T-helper 2 cell treated with Interferon-gamma antibody and Interleukin-4, amounts not matched to agents 5 μg/mL and 100 μg/mL, for 36 hours (primary cell): Measurements from ENCODE around the gene EFNB2.

Source experiments
- DNase-seq: peaks from one replicate; pipeline ENCODE4 v3.0.0; 2021; ENCODE audit warnings: low spot score
- H3K27ac Mint-ChIP-seq: one replicate; pipeline ENCODE4 v1.8.0; 2021; ENCODE audit warnings: mild to moderate bottlenecking, mixed read lengths
- H3K27me3 Mint-ChIP-seq: one replicate; pipeline ENCODE4 v1.8.0; 2021; ENCODE audit warnings: low read depth, mixed read lengths
- H3K36me3 Mint-ChIP-seq: one replicate; pipeline ENCODE4 v1.8.0; 2021; ENCODE audit warnings: low read depth, mixed read lengths
- H3K4me1 Mint-ChIP-seq: one replicate; pipeline ENCODE4 v1.8.0; 2021; ENCODE audit warnings: low read depth, mixed read lengths
- H3K4me3 Mint-ChIP-seq: one replicate; pipeline ENCODE4 v1.8.0; 2022; ENCODE audit warnings: mild to moderate bottlenecking, moderate library complexity, mixed read lengths
- H3K9me3 Mint-ChIP-seq: one replicate; pipeline ENCODE4 v1.8.0; 2021; ENCODE audit warnings: mixed read lengths

The EFNB2 gene

DNA sequence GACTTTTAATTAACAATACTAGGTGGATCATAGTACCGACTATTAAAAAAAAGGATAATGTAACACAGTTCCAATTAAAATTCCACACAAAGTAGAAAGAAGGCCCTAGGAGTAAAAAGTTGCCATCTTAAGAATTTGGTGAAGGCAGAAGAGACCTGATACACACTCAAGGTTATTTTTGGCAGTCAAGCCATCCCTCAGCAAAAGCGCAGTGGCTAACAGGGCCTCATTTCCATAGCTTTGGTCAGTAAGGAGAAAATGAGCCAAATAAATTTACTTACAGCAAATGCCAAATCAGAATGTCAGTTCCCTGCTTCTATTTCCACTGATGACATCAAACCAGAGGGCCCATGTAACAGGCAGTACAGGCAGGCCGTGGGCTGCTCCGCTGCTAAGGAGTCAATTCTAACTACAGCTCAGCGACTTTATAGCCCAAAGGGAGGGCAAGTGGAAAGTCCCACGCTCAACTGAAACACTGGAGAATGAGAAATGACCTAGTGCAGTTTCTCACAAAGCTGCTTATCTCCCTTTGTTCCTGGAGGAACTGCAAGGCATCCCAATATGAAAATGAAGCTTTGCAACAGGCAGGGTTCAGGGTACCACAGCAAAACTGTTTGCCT lies 26.2 kb upstream of the EFNB2 start:
- peak; percentile 74 for DNase-seq
- no peaks in the 10 kb centered on the region for H3K27me3 Mint-ChIP-seq
- no peaks in the 10 kb centered on the region for H3K9me3 Mint-ChIP-seq
- H3K4me1 Mint-ChIP-seq, result peaks cover 51% of the 10 kb centered on the region
- H3K36me3 Mint-ChIP-seq, result peaks cover 39% of the 10 kb centered on the region
- no peak overlapping the region for H3K27ac Mint-ChIP-seq
- peak overlapping the region; percentile 14 for H3K4me3 Mint-ChIP-seq

DNA sequence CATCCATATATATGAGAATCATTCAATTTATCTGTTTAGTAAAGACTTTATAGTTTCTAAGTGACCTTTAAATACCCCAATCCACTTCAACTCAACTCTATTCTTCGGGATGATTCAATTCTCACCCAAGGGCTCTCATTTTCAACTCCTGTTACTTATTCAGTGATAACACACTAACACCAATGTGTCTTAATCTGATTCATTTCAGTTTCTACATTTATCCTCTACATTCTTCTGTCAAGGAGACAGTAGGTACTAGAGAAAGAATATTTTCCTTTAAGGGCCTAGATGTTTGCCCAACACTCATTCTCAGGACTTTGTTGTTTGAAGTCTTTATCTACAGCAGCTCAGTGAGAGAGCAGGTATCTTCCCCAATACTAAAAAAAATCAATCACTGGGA lies 25.4 kb upstream of the EFNB2 start:
- no peak for DNase-seq
- peaks cover 39% of the 10 kb centered on the region for H3K36me3 Mint-ChIP-seq
- H3K4me1 Mint-ChIP-seq, result peaks cover 46% of the 10 kb centered on the region
- H3K9me3 Mint-ChIP-seq, result no peaks in the 10 kb centered on the region
- peak overlapping the region; percentile 23 for H3K4me3 Mint-ChIP-seq
- no peaks in the 10 kb centered on the region for H3K27me3 Mint-ChIP-seq
- no peak overlapping the region for H3K27ac Mint-ChIP-seq

DNA sequence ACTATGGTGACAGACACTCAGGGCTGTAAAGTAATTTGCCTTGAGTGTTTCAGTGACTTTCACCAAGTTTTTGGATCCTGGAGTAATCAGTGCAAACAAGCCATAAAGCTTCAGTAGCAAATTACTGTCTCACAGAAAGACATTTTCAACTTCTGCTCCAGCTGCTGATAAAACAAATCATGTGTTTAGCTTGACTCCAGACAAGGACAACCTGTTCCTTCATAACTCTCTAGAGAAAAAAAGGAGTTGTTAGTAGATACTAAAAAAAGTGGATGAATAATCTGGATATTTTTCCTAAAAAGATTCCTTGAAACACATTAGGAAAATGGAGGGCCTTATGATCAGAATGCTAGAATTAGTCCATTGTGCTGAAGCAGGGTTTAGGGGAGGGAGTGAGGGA lies 23.1 kb upstream of the EFNB2 start:
- peaks cover 48% of the 10 kb centered on the region for H3K36me3 Mint-ChIP-seq
- H3K27me3 Mint-ChIP-seq, result no peaks in the 10 kb centered on the region
- H3K9me3 Mint-ChIP-seq, result no peaks in the 10 kb centered on the region
- peaks cover 29% of the 10 kb centered on the region for H3K4me1 Mint-ChIP-seq
- H3K4me3 Mint-ChIP-seq, result no peak overlapping the region
- no peak overlapping the region for H3K27ac Mint-ChIP-seq
- DNase-seq, result no peak

DNA sequence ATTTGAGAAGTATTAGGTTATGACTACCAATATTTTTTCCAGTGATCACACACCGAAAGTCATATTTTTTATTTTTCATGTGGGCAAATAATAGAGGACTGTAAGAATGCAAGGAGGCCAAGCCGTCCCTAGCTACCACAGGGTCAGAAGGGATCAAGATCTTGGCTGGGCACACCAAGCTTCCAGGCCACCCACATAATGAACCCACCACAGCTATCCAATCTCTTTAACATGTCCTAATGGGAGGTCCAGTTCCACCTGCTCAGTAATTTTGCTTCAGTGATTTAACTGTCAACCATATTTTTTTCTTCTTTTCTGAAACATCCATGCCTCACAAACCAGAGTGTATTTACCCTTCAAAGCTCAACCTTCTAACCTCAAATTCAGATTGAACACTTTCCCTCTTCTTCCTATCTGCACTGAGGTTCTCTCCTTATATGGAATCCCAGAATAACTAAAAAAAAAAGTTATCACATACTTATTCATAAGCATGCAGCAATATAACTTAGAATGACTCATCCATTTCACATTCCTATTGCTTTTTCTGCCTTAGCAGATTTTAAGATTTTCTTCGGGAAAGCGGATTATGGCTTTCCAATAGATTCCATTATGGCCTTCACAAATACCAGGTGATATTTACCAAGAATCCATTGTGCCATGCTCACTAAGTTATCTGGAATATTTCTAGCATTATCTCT lies 20.3 kb upstream of the EFNB2 start:
- H3K36me3 Mint-ChIP-seq, result peaks cover 56% of the 10 kb centered on the region
- H3K27me3 Mint-ChIP-seq, result no peaks in the 10 kb centered on the region
- DNase-seq, result no peak
- H3K4me3 Mint-ChIP-seq, result no peak overlapping the region
- peaks cover 12% of the 10 kb centered on the region for H3K4me1 Mint-ChIP-seq
- no peak overlapping the region for H3K27ac Mint-ChIP-seq
- H3K9me3 Mint-ChIP-seq, result no peaks in the 10 kb centered on the region

DNA sequence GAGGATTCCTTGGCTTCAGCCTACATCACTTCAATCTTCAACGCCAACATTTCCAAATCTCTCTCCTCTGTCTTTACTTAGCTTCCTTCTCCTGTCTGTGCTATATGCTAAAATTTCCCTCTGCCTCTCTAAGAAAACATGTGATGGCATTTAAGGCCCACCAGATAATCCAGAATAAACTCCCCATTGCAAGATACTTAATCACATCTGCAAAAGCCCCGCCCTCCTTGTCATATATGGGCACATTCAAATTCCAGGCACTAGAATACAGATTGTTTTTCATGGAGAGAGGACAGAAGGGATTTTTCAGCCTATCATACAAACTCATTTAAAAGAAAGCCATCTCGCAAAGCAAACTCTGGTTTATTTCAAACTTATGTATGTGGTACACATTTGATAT lies 16.3 kb upstream of the EFNB2 start:
- Mint-ChIP-seq H3K36me3 (peaks cover 57% of the 10 kb centered on the region), H3K27ac (no peak overlapping the region), H3K27me3 (no peaks in the 10 kb centered on the region)

DNA sequence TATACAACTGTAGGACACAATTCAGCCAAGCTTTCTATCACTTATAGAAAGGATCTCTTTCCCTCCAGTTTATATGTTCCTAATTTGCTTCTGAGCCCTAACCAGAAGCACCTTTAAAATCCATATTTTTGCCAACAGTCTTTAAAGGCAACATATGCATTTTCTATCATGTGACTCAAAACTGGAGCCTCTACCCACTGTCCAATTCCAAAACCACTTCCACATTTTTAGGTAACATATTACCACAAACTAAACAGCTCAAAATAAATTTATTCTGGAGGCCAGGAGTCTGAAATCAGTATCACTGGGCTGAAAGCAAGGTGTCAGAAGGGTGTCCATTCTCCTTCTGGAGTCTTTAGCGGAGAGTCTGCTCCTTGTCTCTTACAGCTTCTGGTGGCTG lies 15.9 kb upstream of the EFNB2 start:
- H3K9me3 Mint-ChIP-seq, result no peaks in the 10 kb centered on the region
- H3K27me3 Mint-ChIP-seq, result no peaks in the 10 kb centered on the region
- H3K36me3 Mint-ChIP-seq, result peaks cover 53% of the 10 kb centered on the region
- peaks cover 15% of the 10 kb centered on the region for H3K4me1 Mint-ChIP-seq
- DNase-seq, result no peak
- H3K27ac Mint-ChIP-seq, result no peak overlapping the region
- H3K4me3 Mint-ChIP-seq, result no peak overlapping the region

More for the DNA sequence above, 16.3 kb upstream of the EFNB2 start:
- H3K9me3 Mint-ChIP-seq, result no peaks in the 10 kb centered on the region
- no peak for DNase-seq
- peaks cover 15% of the 10 kb centered on the region for H3K4me1 Mint-ChIP-seq
- H3K4me3 Mint-ChIP-seq, result no peak overlapping the region

DNA sequence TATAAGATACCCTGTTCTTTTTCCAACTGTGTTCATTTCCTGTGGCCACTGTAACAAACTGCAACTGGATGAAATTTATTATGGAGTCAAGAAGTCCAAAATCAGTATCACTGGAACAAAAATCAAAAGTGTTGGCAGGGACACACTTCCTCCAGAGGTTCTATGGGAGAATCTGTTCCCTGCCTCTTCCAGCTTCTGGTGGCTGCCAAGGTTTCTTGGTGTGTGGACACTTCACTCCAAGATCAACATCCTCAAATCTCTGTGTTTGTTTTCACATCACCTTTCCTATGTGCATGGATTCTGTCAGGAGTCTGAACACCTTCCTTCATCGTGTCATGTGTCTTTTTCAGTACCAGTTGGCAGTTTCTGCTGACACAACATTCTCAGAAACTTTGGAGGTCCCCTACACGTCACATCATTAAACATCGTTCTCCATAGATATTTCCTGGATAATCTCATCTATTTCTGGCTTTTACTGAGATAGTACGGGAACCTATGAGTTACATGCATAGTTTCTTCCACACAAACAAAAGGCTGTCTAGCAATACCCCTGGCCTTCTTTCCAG lies 15.2 kb upstream of the EFNB2 start:
- H3K36me3 Mint-ChIP-seq, result peaks cover 47% of the 10 kb centered on the region
- no peaks in the 10 kb centered on the region for H3K9me3 Mint-ChIP-seq
- H3K4me3 Mint-ChIP-seq, result no peak overlapping the region
- peaks cover 13% of the 10 kb centered on the region for H3K4me1 Mint-ChIP-seq
- no peaks in the 10 kb centered on the region for H3K27me3 Mint-ChIP-seq
- H3K27ac Mint-ChIP-seq, result no peak overlapping the region
- DNase-seq, result no peak

DNA sequence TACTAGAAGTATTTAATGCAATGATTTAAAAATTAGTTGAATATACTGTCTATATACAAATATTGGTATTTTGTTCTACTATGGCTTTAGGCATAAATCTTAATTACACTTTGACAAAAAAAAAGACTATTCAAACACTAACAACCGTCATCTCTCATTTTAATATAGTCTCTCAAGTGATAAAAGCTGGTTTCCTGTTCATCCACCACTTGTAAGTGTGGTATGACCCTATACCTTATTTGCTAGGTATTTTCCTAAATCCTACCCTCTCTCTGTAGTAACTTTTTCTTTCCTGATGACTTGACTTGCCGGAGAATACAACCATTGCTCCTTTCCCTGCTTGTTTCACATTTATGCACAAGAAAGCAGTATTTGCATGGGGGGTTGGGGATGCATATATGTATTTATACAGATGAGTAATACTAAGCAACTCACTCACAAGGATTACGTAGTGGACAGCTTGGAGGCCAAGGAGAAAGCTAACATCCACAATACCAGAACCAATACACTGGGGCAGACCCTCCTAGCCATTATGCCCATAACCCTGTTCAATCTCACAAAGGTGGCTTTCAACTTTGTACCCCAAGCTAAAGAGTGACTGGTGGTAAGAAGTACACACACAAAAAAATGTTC lies 12.7 kb upstream of the EFNB2 start:
- H3K27me3 Mint-ChIP-seq, result no peaks in the 10 kb centered on the region
- H3K4me3 Mint-ChIP-seq, result no peak overlapping the region
- H3K36me3 Mint-ChIP-seq, result peaks cover 34% of the 10 kb centered on the region
- H3K27ac Mint-ChIP-seq, result no peak overlapping the region
- no peak for DNase-seq
- H3K4me1 Mint-ChIP-seq, result peaks cover 10% of the 10 kb centered on the region
- H3K9me3 Mint-ChIP-seq, result no peaks in the 10 kb centered on the region

DNA sequence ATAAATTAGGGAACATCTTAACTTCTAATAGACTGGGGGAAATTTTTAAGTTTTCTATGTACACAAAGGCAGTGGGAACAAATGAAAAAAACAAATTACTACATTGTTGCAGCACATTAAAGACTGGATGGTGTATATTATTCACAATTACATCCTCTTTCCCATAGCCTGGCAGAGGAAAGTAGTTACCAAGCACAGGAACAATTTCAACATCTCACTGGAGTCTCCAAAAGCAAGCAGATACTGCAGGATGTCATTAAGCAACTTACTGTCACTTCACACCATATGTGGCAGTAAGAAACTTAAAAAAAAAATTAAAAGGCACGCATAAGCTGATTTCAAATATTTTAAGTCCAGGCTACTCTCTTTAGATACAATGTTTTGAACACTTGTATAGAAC lies 6.4 kb upstream of the EFNB2 start:
- no peaks in the 10 kb centered on the region for H3K27me3 Mint-ChIP-seq
- peaks cover 9% of the 10 kb centered on the region for H3K36me3 Mint-ChIP-seq
- no peaks in the 10 kb centered on the region for H3K4me1 Mint-ChIP-seq
- no peaks in the 10 kb centered on the region for H3K9me3 Mint-ChIP-seq
- H3K4me3 Mint-ChIP-seq, result no peak overlapping the region
- DNase-seq, result no peak
- H3K27ac Mint-ChIP-seq, result no peak overlapping the region

DNA sequence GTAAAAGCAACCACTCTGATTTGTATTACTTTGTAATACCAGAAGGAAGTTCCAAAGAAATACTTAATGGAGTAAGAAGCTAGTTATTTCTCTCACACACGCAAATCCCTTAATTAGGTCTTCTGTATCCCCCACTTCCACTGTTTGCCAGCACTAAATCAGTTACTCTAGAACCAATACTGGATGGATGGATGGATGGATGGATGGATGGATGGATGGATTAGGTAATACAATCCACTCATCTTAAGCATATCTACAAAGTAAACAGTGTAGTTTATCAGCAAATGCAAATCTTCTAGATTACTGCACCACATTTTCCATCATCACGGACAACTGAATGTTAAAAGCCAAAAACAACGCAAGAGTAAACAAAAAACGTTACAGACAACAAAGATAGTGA lies 5.2 kb upstream of the EFNB2 start:
- peaks cover 9% of the 10 kb centered on the region for H3K36me3 Mint-ChIP-seq
- DNase-seq, result no peak
- H3K4me3 Mint-ChIP-seq, result no peak overlapping the region
- no peaks in the 10 kb centered on the region for H3K9me3 Mint-ChIP-seq
- H3K27ac Mint-ChIP-seq, result no peak overlapping the region
- peaks cover 3% of the 10 kb centered on the region for H3K27me3 Mint-ChIP-seq
- peaks cover 4% of the 10 kb centered on the region for H3K4me1 Mint-ChIP-seq

DNA sequence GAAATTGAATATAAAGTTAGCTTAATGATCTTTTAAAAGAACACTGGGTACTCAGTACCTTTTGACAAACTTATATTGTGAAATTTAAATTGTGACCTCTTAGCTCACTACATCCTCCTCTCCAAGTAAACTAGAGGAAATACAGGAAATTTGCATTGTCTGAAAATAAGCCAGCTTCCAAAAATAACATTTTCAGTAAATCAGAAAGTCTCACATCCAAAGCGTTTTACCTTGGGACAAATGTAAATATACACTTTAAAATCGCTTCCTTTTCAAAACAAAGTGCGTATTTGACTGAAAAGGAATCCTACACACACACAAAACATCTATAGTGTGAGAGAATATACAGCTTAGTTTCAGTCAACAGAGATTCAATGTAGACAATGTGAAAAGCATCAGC lies 2.1 kb upstream of the EFNB2 start:
- H3K9me3 Mint-ChIP-seq, result no peaks in the 10 kb centered on the region
- H3K4me3 Mint-ChIP-seq, result no peak overlapping the region
- no peak overlapping the region for H3K27ac Mint-ChIP-seq

DNA sequence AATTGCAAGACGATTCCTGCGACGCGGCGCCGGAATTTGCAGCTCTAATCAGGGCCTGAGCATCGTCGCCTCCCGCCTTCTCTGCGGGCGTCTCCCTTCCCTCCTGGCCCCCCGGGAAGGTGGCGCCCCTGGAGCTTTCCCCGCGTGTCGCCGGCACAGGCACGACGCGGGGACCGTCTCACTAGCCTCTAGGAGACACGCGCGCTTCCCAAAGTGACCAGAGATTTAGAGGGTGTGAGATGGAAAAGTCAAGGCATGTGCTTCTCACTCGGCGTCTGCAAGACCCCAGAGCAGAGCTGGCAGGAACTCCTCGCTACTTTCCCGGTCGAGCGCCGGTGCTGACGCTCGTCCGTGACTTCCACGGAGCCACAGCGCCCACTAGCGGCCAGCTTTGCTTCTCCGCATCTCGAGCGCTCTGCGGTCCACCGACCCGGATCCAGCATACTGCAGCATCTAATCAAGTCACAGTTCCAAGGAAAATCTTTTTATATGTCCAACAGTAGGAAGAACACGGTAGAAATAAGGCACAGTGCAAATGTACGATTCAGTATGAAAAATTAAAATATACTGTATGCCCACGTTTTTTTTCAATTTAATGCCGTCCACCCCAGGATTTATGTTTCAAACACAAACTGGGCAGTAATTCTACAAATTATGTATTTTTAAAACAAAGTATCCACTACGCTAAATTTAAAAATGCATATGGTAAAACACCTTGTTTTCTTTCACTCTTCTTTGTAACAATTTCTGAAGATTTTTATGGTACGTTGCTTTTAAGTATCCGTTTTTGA lies 977 bp upstream of the EFNB2 start:
- H3K36me3 Mint-ChIP-seq, result peaks cover 3% of the 10 kb centered on the region
- peaks cover 30% of the 10 kb centered on the region for H3K27me3 Mint-ChIP-seq
- peak; percentile 78 for DNase-seq
- peak overlapping the region; percentile 62 for H3K27ac Mint-ChIP-seq
- no peaks in the 10 kb centered on the region for H3K9me3 Mint-ChIP-seq
- H3K4me3 Mint-ChIP-seq, result peak overlapping the region; percentile 87
- peaks cover 15% of the 10 kb centered on the region for H3K4me1 Mint-ChIP-seq

More for the DNA sequence above, 2.1 kb upstream of the EFNB2 start:
- H3K27me3 Mint-ChIP-seq, result peaks cover 21% of the 10 kb centered on the region
- H3K36me3 Mint-ChIP-seq, result peaks cover 6% of the 10 kb centered on the region
- H3K4me1 Mint-ChIP-seq, result peaks cover 14% of the 10 kb centered on the region
- no peak for DNase-seq

DNA sequence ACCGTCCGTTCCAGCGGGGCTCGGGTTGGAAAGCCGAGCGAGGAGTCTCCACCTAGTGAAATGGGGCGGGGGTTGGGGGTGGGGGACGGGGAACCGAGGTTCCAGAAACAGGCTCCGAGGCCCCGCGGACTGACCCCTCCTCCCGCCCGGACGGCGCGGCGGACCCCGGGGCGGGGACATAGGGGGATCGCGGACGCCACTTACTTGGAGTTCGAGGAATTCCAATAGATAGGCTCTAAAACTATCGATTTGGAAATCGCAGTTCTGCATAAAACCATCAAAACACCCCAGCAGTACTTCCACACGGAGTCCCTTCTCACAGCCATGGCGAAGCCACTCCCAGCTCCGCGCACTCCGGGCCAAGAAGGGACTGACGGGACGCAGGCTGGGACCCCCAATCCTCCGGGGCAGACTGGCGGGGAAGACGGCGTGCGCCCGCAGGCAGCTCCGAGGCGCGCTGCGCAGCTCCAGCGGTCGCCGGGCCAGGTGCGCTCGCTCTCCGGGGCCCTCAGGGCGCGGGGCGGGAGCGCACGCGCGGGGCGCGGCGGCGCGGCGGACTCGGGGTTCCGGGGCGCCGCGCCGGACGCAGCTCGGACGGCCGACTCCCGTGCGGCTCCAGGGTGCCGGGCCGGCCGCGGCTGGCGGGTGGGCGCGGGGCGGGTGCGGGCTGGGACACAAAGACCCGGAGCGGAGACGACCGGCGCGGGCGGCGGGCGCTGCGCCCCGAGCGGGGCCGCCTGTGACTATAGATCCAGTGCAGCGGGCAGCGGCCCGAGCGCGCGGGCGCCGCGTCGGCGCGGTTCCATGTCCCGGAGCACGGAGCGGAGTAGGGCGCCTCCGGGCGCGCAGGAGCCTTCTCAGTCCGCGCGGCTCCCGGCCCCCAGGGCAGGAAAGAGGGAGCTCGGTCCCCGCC lies 567 bp downstream of the EFNB2 start:
- H3K36me3 Mint-ChIP-seq, result no peaks in the 10 kb centered on the region
- no peak for DNase-seq
- H3K4me1 Mint-ChIP-seq, result peaks cover 15% of the 10 kb centered on the region
- peak overlapping the region; percentile 26 for H3K27ac Mint-ChIP-seq
- H3K4me3 Mint-ChIP-seq, result peak overlapping the region; percentile 80
- H3K9me3 Mint-ChIP-seq, result no peaks in the 10 kb centered on the region
- H3K27me3 Mint-ChIP-seq, result peaks cover 44% of the 10 kb centered on the region
